GM19328 (cell line): ENCODE data around the gene RAB25.

ENCODE experiments used
- ATAC-seq: cut with Tn5 transposase; IDR thresholded peaks from one replicate; pipeline ENCODE4 v1.9.1; 2021; ENCODE audit warnings: mild to moderate bottlenecking, moderate library complexity; ENCODE audit not compliant: unreplicated experiment

The RAB25 gene

GRCh38 chr1:156100205-156100995, 39.4 kb downstream of the RAB25 start:
- no peak for ATAC-seq

- no peak for ATAC-seq
These were observed 40.9 kb downstream of the RAB25 start for GRCh38 chr1:156101880-156102279.

- ATAC-seq = no peak
These were observed 41.9 kb downstream of the RAB25 start for GRCh38 chr1:156102633-156103511.

- ATAC-seq = no peak
These were observed 42.6 kb downstream of the RAB25 start for GRCh38 chr1:156103521-156103947.

- ATAC-seq = no peak
These were observed 43.3 kb downstream of the RAB25 start for GRCh38 chr1:156104065-156104810.

- ATAC-seq = no peak
These were observed 44.2 kb downstream of the RAB25 start for GRCh38 chr1:156104861-156105832.

GRCh38 chr1:156106624-156107488, 45.9 kb downstream of the RAB25 start:
- ATAC-seq = no peak

GRCh38 chr1:156108057-156108456, 47.1 kb downstream of the RAB25 start:
- no peak for ATAC-seq

GRCh38 chr1:156108664-156109241, 47.8 kb downstream of the RAB25 start:
- ATAC-seq = no peak

- no peak for ATAC-seq
These were observed 49.3 kb downstream of the RAB25 start for GRCh38 chr1:156110252-156110651.

GRCh38 chr1:156111355-156111962, 50.5 kb downstream of the RAB25 start:
- ATAC-seq = no peak

- ATAC-seq = no peak
These were observed 51.5 kb downstream of the RAB25 start for GRCh38 chr1:156112276-156113137.

GRCh38 chr1:156113282-156113950, 52.5 kb downstream of the RAB25 start:
- no peak for ATAC-seq

- ATAC-seq = peak; percentile 61
These were observed 53.4 kb downstream of the RAB25 start, which contains the start of gene LMNA for GRCh38 chr1:156114101-156114918. TSS of gene LMNA (plus strand) at chr1:156114711. CDS start at chr1:156114919, 208 bp downstream.

GRCh38 chr1:156114919-156115513, 54.1 kb downstream of the RAB25 start:
- peak; percentile 17 for ATAC-seq
